PC-9 (cell line): ENCODE results near the gene PLEKHG4B.

Experiments used
- EZH2 ChIP-seq: fragments of 200-600 bp; sonication (generic); IDR thresholded peaks from 2 replicates; pipeline ENCODE4 v1.8.0; 2017; ENCODE audit warnings: antibody characterized with exemption, low read depth
- TF ChIP-seq, protein P1 (sequence below): fragments of 200-600 bp; sonication (generic); conservative IDR thresholded peaks from 2 replicates; pipeline ENCODE4 v1.6.1; 2017; ENCODE audit warnings: mixed run types, antibody characterized with exemption, mild to moderate bottlenecking, moderate library complexity

DNA sequence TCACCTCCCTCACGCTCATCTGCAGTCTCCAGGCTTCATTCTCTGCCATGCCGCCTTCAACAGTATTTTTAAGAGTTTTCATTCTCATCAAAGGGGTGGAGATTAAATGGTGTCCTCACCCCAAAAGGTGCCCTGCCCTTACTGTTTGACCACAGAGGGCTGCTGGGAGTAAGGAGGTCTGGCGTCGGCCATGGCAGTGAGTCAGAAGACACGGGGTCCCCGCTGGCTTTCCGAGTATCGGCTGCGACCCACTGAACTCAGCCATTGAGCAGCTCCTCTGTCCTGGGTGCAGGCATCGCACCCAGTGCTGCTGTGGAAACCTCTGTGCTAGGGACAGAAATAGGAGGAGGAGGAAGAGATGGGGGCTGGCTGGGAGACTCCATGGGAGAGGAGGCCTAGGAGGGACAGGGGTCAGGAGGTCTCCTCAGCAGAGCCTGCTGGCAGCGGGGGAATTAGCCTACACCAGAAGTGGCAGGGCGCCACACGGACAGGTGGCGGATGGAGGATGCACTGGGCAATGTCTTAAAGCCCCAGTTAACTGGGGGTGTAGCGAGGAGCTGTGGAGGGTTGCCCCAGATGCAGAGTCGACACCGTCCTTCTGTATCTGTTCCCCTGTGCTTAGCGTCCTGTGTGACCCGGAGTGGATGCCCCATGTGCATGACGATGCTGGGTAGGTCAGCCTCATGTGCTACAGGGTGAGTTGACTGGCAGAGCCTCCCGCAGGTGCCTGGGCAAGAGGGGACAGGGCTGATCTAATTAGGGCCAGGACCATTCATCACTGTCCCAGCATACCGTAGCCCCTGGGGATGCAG lies 15.4 kb upstream of the PLEKHG4B start:
- TF ChIP-seq, protein P1, sequence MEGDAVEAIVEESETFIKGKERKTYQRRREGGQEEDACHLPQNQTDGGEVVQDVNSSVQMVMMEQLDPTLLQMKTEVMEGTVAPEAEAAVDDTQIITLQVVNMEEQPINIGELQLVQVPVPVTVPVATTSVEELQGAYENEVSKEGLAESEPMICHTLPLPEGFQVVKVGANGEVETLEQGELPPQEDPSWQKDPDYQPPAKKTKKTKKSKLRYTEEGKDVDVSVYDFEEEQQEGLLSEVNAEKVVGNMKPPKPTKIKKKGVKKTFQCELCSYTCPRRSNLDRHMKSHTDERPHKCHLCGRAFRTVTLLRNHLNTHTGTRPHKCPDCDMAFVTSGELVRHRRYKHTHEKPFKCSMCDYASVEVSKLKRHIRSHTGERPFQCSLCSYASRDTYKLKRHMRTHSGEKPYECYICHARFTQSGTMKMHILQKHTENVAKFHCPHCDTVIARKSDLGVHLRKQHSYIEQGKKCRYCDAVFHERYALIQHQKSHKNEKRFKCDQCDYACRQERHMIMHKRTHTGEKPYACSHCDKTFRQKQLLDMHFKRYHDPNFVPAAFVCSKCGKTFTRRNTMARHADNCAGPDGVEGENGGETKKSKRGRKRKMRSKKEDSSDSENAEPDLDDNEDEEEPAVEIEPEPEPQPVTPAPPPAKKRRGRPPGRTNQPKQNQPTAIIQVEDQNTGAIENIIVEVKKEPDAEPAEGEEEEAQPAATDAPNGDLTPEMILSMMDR: no peak
- no peak for TF ChIP-seq EZH2
